HG03460 (cell line): ENCODE data around the gene ING4.
"Not testable (repeated sequence)": the region's sequence is repeated elsewhere in the genome, so short reads cannot be mapped to it uniquely, and the experiment has no call there.

ENCODE experiments used
- ATAC-seq: cut with Tn5 transposase; IDR thresholded peaks from one replicate; pipeline ENCODE4 v1.9.1; 2021; ENCODE audit not compliant: unreplicated experiment

The ING4 gene

DNA sequence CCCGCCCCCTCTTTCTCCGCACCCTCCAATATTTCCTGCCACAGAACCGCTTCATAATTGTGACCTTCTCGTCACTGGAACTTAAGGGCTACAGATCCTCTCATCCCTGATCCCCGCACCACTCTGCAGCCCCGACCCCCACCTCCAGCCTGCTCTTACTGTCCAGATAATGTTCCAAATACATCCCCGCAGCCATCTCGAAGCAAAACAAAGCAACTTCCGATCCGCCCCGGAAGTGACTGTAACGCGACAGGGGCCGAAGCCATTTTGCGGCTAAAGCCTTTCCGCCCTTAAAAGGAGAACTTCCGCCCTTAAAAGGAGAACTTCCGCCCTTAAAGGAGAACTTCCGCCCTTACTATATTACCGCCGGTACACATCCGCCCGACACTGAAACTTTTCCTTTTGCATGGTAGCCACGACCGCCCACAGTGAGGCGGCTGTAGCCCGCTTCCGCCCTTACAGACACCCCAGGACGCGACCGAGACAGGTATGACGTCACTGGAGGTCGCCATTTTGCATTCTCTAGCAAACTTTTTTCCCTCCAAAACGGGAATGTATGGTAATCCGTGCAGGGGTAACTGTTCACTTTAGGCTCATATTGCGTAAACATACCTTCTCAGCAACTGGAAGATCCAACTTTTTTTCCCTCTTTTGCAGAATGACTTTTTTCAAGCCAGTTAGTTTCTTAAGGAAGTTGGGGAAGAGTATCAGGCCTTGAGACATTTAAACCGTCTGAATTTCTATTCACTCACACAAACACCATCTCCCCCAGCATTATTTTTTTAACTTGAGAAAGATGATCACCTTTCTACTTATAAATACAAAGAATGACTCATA is at the start of gene ING4:
Gene ING4, minus strand, starts transcription at position 214 of the 837 bp plus-strand sequence. Its CDS starts 18 bp downstream, at position 196.
- peak; percentile 97 for ATAC-seq

DNA sequence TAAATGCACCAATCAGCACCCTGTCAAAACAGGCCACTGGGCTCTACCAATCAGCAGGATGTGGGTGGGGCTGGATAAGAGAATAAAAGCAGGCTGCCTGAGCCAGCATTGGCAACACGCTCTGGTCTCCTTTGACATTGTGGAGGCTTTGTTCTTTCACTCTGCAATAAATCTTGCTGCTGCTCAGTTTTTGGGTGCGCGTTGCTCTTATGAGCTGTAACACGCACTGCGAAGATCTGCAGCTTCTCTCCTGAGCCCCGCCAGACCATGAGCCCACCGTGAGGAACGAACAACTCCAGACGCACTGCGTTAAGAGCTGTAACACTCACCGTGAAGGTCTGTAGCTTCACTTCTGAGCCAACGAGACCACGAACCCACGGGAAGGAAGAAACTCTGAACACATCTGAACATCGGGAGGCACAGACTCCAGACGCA is 46.1 kb upstream of the ING4 start:
- no peak for ATAC-seq

DNA sequence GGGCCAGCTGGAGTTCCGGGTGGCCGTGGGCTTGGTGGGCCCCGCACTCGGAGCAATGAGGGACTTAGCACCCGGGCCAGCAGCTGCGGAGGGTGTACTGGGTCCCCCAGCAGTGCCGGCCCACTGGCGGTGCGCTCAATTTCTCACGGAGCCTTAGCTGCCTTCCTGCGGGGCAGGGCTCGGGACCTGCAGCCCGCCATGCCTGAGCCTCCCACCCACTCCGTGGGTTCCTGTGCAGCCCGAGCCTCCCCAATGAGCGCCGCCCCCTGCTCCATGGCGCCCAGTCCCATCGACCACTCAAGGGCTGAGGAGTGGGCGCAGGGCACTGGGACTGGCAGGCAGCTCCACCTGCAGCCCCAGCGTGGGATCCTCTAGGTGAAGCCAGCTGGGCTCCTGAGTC is 45.4 kb upstream of the ING4 start:
- ATAC-seq: not testable (repeated sequence)

GRCh38 chr12:6703631-6704030 is 40.7 kb upstream of the ING4 start:
- ATAC-seq: no peak

- ATAC-seq: no peak
Observed at GRCh38 chr12:6701078-6701768, 38.3 kb upstream of the ING4 start.

DNA sequence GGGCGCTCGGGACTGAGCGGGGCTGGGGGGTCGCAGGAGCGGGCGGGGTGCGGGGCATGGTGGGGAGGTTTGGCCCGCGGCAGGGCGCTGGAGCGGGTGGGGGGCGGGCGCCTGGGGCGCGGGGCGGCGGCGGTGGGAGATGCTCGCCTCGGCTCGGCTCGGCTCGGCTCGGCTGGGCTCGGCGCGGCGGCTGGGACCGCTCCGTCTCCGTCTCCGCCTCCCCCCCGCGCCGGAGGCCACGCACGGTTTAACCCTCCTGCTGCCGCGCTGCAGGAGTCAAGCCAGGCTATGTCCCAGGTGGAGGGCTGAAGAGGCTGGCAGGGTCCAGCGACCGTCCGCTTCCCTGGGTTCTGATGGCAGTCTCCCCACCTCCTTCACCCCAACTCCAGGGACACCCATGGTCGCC is 37.7 kb upstream of the ING4 start, which contains the start of gene PIANP:
Gene PIANP, minus strand, starts transcription at position 170 of the 406 bp plus-strand sequence. CDS start 2,754 bp downstream, outside the sequence.
- no peak for ATAC-seq

- no peak for ATAC-seq
Observed at GRCh38 chr12:6699989-6700645, 37.2 kb upstream of the ING4 start.

DNA sequence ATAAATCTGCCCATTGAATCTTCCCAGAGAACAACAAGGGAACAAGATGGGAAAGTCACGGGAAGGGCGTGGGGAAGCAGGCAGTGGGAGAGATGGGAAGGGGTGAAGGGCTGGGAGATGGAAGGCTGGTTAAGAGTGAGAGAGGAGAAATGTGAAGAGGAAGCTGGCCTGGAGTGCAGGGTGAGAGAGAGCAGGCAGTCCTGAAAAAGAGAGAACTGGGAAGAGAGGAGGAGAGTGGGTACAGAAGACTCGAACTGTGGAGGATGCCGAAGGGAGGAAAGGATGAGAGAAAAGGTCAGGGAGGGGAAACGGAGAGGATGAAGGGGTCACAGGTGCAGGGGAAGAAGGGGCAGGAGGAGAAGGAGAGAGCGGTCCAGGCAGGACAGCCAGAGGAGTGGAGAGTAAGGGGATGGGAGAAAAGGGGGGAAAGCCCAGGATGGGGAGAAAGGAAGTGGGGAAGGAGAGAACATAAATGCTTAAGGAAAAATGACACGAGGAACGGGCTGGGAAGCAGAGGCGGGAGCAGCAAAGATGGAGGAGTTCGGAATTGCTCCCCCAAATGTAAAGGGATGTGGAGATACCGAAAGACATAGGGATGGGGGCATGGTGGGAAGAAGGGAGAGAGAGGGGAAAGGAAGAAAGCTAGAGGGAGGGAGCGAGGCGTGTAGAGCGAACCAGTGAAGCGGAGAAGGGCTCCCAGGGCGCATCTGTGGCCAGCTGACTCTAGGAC is 36.5 kb upstream of the ING4 start:
- ATAC-seq: no peak

GRCh38 chr12:6698352-6699046 is 35.6 kb upstream of the ING4 start:
- ATAC-seq: no peak

- no peak for ATAC-seq
Observed at GRCh38 chr12:6697584-6698351, 34.8 kb upstream of the ING4 start.

DNA sequence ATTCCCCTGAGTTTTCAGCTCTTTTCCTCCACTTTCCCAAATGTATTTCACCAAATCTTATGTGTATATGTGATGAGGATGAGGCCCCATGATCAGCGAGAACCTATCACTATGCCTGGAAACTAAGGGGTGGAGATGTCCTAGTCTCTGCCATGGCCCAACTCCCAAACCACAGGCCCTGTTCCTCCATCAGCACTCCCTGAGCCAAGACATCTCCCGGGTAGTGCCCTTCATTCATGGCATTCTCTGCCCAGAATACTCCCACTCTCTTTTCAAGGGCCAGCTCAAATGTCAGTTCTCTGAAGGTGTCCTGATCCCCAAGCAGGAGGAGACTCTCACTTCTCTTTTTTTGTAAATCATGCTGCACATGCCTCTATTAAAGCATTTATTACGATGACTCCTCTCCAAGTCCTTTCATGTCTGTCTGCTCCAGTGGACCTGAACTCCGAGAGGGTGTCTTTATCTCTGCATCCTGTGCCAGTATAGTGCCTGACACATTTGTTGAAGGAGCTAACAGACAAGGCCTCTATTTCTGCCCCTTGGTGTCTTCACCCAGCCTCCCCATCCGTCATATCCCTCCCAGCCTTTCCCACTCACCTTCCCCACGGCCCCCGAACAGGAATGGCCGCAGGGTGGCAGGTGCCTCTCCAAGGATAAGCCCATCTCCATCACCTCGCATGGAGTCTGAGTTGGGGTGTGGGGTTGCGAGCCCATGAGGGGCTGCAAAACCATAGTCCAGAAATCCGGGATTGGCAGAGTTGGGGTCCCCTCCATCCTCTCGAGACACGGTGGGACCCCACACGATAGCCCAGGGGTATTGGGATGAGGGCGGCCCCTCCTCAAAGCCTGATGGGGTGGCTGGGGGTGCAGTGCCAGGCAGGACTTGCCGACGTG is 34.0 kb upstream of the ING4 start:
- no peak for ATAC-seq

GRCh38 chr12:6695313-6696045 is 32.6 kb upstream of the ING4 start:
- ATAC-seq: no peak

DNA sequence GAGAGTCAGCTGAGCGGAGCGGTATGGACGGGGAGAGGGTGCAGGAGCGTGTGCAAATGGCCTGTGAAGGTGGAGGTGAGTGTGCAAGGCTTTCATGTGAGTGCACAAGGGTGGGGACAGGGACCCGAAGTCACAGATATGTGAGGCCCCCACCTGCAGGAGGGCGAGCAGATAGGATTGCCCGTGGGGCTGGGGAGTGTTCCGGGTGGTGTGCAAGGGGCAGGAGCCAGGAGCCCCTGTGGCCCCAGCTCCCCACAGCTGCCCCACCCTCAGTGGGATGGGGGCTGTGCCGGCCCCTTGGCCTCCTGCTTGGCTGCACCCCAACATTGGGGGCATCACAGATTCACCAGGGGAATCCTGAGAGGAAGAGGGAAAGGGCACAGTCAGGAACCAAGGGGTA is 31.8 kb upstream of the ING4 start:
- no peak for ATAC-seq

GRCh38 chr12:6693832-6694355 is 31.0 kb upstream of the ING4 start:
- ATAC-seq: no peak

DNA sequence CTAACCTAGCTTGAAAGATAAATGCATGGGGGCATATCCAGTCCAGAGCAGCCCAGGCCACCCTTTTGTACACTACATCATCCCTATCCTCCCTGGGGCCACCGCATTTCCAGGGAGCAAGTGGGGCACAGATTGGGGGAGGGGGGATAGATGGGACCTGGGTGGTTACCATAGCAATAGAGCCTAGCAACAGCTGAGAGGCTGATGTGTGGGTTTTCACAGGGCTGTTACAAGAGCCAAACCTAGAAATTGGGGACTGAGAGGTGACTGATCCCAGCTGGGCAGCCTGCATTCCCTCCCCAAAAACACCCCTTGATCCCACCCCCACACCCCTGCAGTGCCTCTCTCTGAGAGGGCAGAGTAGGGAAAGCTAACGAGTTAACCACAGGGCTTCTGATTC is 30.0 kb upstream of the ING4 start:
- no peak for ATAC-seq

DNA sequence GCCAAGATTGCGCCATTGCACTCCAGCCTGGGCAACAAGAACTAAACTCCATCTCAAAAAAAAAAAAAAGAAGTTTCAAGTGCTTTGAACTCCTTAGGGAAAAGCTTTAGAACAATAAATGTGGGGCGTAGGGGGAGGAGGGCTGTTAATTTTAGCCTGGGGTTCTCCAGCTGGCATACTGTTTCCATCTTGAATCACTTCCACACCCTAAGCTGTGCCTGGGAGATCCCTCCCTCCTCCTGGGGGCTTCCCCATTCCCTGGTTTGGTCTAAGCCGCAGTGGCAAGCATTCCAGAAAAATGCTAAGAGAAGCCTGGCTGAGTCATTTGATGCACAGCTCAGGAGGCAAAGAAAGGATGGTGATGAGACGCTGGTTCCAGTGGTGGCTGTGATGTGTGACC is 28.6 kb upstream of the ING4 start:
- no peak for ATAC-seq

DNA sequence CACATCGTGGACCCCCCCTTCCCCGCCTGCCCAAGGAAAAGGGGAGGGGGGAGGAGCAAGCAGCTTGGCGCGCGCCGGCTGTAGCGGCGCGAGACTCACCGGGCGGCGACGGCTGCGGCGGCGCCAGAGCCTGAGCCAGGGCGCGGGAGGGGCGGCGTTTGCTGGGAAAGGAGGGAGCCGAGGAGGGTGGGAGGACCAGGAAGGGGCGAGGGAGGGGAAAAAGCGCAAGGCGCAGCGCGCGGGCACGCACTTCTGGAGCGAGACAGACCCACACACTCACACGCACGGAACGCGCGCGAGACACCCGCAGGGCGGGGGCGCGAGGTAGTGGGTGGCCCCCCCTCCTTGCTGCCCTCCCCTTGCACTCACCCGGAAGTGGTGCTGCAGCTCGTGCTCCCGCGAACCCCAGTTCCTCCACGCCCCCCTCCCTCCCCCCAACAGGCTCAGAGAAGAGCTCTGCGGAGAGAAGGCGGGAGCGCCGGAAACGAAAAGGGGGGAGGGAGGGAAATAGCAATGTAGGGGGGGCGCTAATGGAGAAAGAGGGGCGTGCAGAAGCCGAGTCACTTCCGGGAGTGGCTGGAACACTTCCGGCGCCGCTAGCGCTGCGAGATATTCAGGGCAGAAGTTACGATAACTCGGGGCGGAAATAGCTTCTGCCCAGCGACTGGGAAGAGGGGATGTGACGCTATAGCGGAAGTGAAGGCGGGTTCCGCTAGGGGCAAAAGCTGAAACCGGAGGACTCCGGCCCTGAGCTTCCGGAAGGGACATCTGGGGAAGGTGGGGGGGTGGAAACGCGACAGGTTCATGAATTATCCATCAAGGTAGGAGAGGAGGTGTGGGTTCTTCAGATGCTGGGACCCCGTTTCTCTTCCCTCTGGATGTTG is 26.3 kb upstream of the ING4 start, which contains the start of gene ZNF384:
Gene ZNF384, minus strand, starts transcription at position 377 of the 884 bp plus-strand sequence. CDS start 9,855 bp downstream, outside the sequence.
- ATAC-seq: peak; percentile 81
